CD14-positive monocyte (primary cell): ENCODE data around the gene LPCAT1. TPM values are rescaled to one million over a fixed set of nuclear protein-coding genes. Genes with fewer than 3 reads are reported as not detected.

Source experiments
- DNase-seq, 3 donors: peaks; one replicate each; pipeline ENCODE4 v3.0.0-alpha.2; 2011 to 2022
- H2AFZ ChIP-seq: 2 replicates; pipeline ENCODE4 v1.6.0; 2012; ENCODE audit warnings: mild to moderate bottlenecking, low read depth, low read length, inconsistent platforms; ENCODE audit not compliant: insufficient read depth, poor library complexity, severe bottlenecking
- H3K27ac ChIP-seq, 2 donors: 1 replicate in 1 of 2; 2 replicates in 1 of 2; pipeline ENCODE4 v1.5.1; 2012 to 2013; ENCODE audit warnings: low read length in 2 of 2, control low read depth in 1 of 2, inconsistent platforms in 1 of 2, low read depth in 1 of 2, mild to moderate bottlenecking in 1 of 2
- H3K27me3 ChIP-seq, 2 donors: one replicate each; pipeline versions ENCODE4 v1.6.0 to v1.6.1; 2011 to 2013; ENCODE audit warnings: low read length in 2 of 2; ENCODE audit not compliant: control insufficient read depth in 2 of 2, insufficient read depth in 2 of 2
- H3K36me3 ChIP-seq, 2 donors: replicated peaks in 1 of 2; 1 replicate in 1 of 2; 2 replicates in 1 of 2; pipeline versions ENCODE4 v1.5.1 to v1.6.1; 2012 to 2013; ENCODE audit warnings: low read length in 2 of 2, control low read depth in 1 of 2, inconsistent platforms in 1 of 2, mild to moderate bottlenecking in 1 of 2; ENCODE audit not compliant: insufficient read depth in 2 of 2, control insufficient read depth in 1 of 2
- H3K4me1 ChIP-seq, 2 donors: 1 replicate in 1 of 2; 2 replicates in 1 of 2; pipeline versions ENCODE4 v1.5.1 to v1.6.1; 2012 to 2013; ENCODE audit warnings: low read length in 2 of 2, control low read depth in 1 of 2, inconsistent platforms in 1 of 2, mild to moderate bottlenecking in 1 of 2, moderate library complexity in 1 of 2; ENCODE audit not compliant: insufficient read depth in 2 of 2, control insufficient read depth in 1 of 2
- H3K4me2 ChIP-seq: replicated peaks from 2 replicates; pipeline ENCODE3; 2012; ENCODE audit warnings: low read length, moderate library complexity, mild to moderate bottlenecking; ENCODE audit not compliant: poor library complexity, severe bottlenecking; ENCODE audit errors: extremely low read depth
- H3K4me3 ChIP-seq, 3 experiments: fragments of 200-600 bp in 1 of 3; sonication (generic) in 1 of 3; replicated peaks in 1 of 3; 1 replicate in 2 of 3; 2 replicates in 1 of 3; pipeline ENCODE4 v1.5.1; 2011 to 2013; ENCODE audit warnings: low read length in 3 of 3, mild to moderate bottlenecking in 3 of 3, control low read depth in 2 of 3, low read depth in 2 of 3, inconsistent platforms in 1 of 3, moderate library complexity in 1 of 3
- H3K79me2 ChIP-seq: 2 replicates; pipeline ENCODE4 v1.6.0; 2012; ENCODE audit warnings: mild to moderate bottlenecking, control low read depth, inconsistent platforms, low read length, moderate library complexity; ENCODE audit not compliant: insufficient read depth
- H3K9ac ChIP-seq: 2 replicates; pipeline ENCODE4 v1.6.0; 2017; ENCODE audit warnings: low read length, mild to moderate bottlenecking; ENCODE audit not compliant: insufficient read depth, poor library complexity, severe bottlenecking
- H3K9me3 ChIP-seq, 2 donors: replicated peaks in 1 of 2; 1 replicate in 1 of 2; 2 replicates in 1 of 2; pipeline versions ENCODE4 v1.5.1 to v1.6.1; 2012 to 2013; ENCODE audit warnings: low read length in 2 of 2, control low read depth in 1 of 2; ENCODE audit not compliant: control insufficient read depth in 1 of 2, insufficient read depth in 1 of 2
- H4K20me1 ChIP-seq: 2 replicates; pipeline ENCODE4 v1.6.0; 2012; ENCODE audit warnings: mild to moderate bottlenecking, low read length, control low read depth, moderate library complexity; ENCODE audit not compliant: insufficient read depth
- H3K27ac Mint-ChIP-seq, 7 donors: one replicate each; pipeline ENCODE4 v1.8.0; 2020; ENCODE audit warnings: mild to moderate bottlenecking in 7 of 7, mixed read lengths in 7 of 7, moderate library complexity in 6 of 7, inconsistent platforms in 2 of 7
- H3K27me3 Mint-ChIP-seq, 3 donors: one replicate each; pipeline ENCODE4 v1.8.0; 2021 to 2022; ENCODE audit warnings: low read depth in 3 of 3, mild to moderate bottlenecking in 3 of 3, mixed read lengths in 3 of 3, moderate library complexity in 3 of 3, inconsistent platforms in 1 of 3
- H3K36me3 Mint-ChIP-seq, 2 donors: one replicate each; pipeline ENCODE4 v1.8.0; 2020; ENCODE audit warnings: mixed read lengths in 2 of 2, inconsistent platforms in 1 of 2, mild to moderate bottlenecking in 1 of 2
- H3K4me1 Mint-ChIP-seq: one replicate; pipeline ENCODE4 v1.8.0; 2020; ENCODE audit warnings: mild to moderate bottlenecking, mixed read lengths
- H3K4me3 Mint-ChIP-seq, 2 donors: one replicate each; pipeline ENCODE4 v1.8.0; 2020; ENCODE audit warnings: mild to moderate bottlenecking in 2 of 2, mixed read lengths in 2 of 2, moderate library complexity in 1 of 2
- H3K9me3 Mint-ChIP-seq, 7 donors: one replicate each; pipeline ENCODE4 v1.8.0; 2020 to 2022; ENCODE audit warnings: mixed read lengths in 7 of 7, mild to moderate bottlenecking in 6 of 7, moderate library complexity in 6 of 7, inconsistent platforms in 2 of 7
- WGBS: methylation state at CpG from one replicate; pipeline ENCODE4 v1.1.5; 2013; ENCODE audit warnings: missing lambda C conversion rate; ENCODE audit not compliant: insufficient coverage; 5-methylcytosine and 5-hydroxymethylcytosine counted together
- intact Hi-C, 2 donors: fragments of 100-400 bp; cut with micrococcal nuclease; formaldehyde crosslinking; loops; one replicate each; pipeline versions ENCODE4 v1.15.0 to v1.15.1; 2023
- polyA plus RNA-seq, 3 donors: library from polyadenylated mRNA; depleted of rRNA in 1 of 3; unstranded in 2 of 3; stranded (reverse) in 1 of 3; fragments of 300-500 nt in 2 of 3; fragments of >200 nt in 1 of 3; fragmentation: Illumina TruSeq in 2 of 3; gene quantifications; 1 replicate in 2 of 3; 2 replicates in 1 of 3; pipeline ENCODE4 v1.2.3, GENCODE V29; 2012 to 2021
- TF ChIP-seq, protein P1 (sequence below): fragments of 200-600 bp; IDR thresholded peaks from one replicate; pipeline ENCODE4 v1.8.0; 2022; ENCODE audit warnings: antibody characterized with exemption, mild to moderate bottlenecking

LPCAT1 gene
- polyA plus RNA-seq, 3 donors = 34.1 to 53.9 (median 34.8) TPM

GRCh38 chr5:1529498-1529897, 5.7 kb upstream of the LPCAT1 start:
- Histone ChIP-seq H3K9me3 (no peaks in the 10 kb centered on the region), H3K27ac (no peak overlapping the region), H2AFZ (no peak overlapping the region), H3K79me2 (no peaks in the 10 kb centered on the region), H3K27me3 (no peaks in the 10 kb centered on the region), H4K20me1 (no peaks in the 10 kb centered on the region), H3K9ac (no peak overlapping the region), H3K4me2 (no peak overlapping the region), H3K36me3 (no peaks in the 10 kb centered on the region), H3K4me3 (no peak overlapping the region), H3K4me1 (peaks cover 4% of the 10 kb centered on the region in 2 donors)
- no CpG with 5 or more reads among the region's 3 CpGs for WGBS
- no peak for DNase-seq
- H3K27ac Mint-ChIP-seq = no peak overlapping the region
- TF ChIP-seq, protein P1, sequence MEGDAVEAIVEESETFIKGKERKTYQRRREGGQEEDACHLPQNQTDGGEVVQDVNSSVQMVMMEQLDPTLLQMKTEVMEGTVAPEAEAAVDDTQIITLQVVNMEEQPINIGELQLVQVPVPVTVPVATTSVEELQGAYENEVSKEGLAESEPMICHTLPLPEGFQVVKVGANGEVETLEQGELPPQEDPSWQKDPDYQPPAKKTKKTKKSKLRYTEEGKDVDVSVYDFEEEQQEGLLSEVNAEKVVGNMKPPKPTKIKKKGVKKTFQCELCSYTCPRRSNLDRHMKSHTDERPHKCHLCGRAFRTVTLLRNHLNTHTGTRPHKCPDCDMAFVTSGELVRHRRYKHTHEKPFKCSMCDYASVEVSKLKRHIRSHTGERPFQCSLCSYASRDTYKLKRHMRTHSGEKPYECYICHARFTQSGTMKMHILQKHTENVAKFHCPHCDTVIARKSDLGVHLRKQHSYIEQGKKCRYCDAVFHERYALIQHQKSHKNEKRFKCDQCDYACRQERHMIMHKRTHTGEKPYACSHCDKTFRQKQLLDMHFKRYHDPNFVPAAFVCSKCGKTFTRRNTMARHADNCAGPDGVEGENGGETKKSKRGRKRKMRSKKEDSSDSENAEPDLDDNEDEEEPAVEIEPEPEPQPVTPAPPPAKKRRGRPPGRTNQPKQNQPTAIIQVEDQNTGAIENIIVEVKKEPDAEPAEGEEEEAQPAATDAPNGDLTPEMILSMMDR = no peak
- no peaks in the 10 kb centered on the region for H3K9me3 Mint-ChIP-seq
- H3K4me3 Mint-ChIP-seq = no peak overlapping the region
- H3K27me3 Mint-ChIP-seq = peaks cover 6 to 9% (median 7%) of the 10 kb centered on the region in 3 donors
- H3K36me3 Mint-ChIP-seq = no peaks in the 10 kb centered on the region
- intact Hi-C loops = loop anchor here (10.0 kb wide), 2 partner anchors 105 to 145 kb away; no protein-coding TSS in a partner anchor
- peaks cover 2% of the 10 kb centered on the region for H3K4me1 Mint-ChIP-seq

GRCh38 chr5:1527533-1528205, 3.9 kb upstream of the LPCAT1 start:
- H3K79me2 ChIP-seq = peaks cover 6% of the 10 kb centered on the region
- TF ChIP-seq, protein P1 = no peak
- H3K9me3 Mint-ChIP-seq = no peaks in the 10 kb centered on the region
- H3K27ac Mint-ChIP-seq = peak overlapping the region in 3 of 7 donors; percentile 2 to 68 (median 63)
- intact Hi-C loops = loop anchor here (10.0 kb wide), 2 partner anchors 107 to 143 kb away; no protein-coding TSS in a partner anchor
- WGBS = 100% methylated on average over 1 of the region's 12 CpGs
- no peak overlapping the region for H3K9ac ChIP-seq
- no peaks in the 10 kb centered on the region for H3K9me3 ChIP-seq
- H3K36me3 Mint-ChIP-seq = peaks cover 0 to 1% of the 10 kb centered on the region in 2 donors
- H3K27me3 ChIP-seq = no peaks in the 10 kb centered on the region
- H3K4me2 ChIP-seq = no peak overlapping the region
- peaks cover 7% of the 10 kb centered on the region for H3K4me1 Mint-ChIP-seq
- H2AFZ ChIP-seq = no peak overlapping the region
- no peaks in the 10 kb centered on the region for H3K36me3 ChIP-seq
- peaks cover 5 to 9% (median 9%) of the 10 kb centered on the region in 3 donors for H3K27me3 Mint-ChIP-seq
- no peak overlapping the region for H3K4me3 Mint-ChIP-seq
- H4K20me1 ChIP-seq = peaks cover 5% of the 10 kb centered on the region
- DNase-seq = no peak
- no peak overlapping the region for H3K4me3 ChIP-seq
- no peak overlapping the region for H3K27ac ChIP-seq
- H3K4me1 ChIP-seq = peaks cover 11 to 13% of the 10 kb centered on the region in 2 donors
